Measurements from ENCODE around the gene HAUS8. TPM values are rescaled to one million over a fixed set of nuclear protein-coding genes. Genes with fewer than 3 reads are reported as not detected.
A peak's percentile ranks its signal among the peaks of the same experiment; 100 is the strongest.

Gene HAUS8
- total and polyA plus RNA-seq, 2 of the 13 experiments (the other 11 are each of a cell fraction or from before 2014, with no cell fraction given), result 7.8 to 17.5 TPM

DNA sequence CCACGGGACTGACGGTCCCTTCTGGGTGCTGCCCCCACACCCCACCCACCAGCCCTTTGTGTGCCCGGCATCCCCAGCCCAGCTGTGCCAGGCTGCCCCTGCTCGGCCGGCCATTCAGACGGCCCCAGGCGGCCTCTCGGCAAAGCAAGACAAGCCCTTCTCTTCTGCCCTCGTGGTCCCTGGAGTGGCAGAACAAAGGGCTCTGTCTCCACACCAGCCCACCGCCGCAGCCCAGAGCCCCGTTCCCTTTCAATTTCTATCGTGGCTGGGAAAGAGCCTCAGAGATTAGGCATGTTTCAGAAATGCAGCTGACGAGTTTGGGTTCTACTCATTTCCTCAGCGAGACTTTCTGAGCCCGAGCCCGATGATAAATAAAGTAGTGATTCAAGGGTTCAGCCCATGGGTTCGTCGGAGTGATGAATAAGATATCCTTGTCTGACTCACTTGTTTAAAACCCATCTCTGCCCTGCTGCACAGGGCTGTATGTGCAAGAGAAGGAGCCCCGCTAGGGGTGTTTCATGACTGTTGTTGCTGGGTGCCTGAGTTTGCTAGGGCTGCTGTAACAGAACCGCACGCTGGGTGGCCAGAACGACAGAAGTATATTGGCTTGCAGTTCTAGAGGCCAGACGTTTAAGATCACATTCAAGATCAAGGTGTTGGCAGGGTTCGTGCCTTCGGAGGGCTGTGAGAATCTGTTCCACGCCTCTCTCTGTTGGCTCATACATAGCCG lies 4.6 kb upstream of the HAUS8 start (continued):
- TF ChIP-seq NFYB (CRISPR knock-in tag; IDR thresholded peaks at IDR 0.05) (no peak), NKX3-1 (CRISPR knock-in tag; IDR thresholded peaks at IDR 0.05) (no peak), SP4 (CRISPR knock-in tag; IDR thresholded peaks at IDR 0.05) (peak; percentile 34; the same call in 1 of the 2 replicates), ESRRA (CRISPR knock-in tag; IDR thresholded peaks at IDR 0.05; ENCODE audit: low read depth) (no peak), ZNF232 (CRISPR knock-in tag; IDR thresholded peaks at IDR 0.05; ENCODE audit: borderline replicate concordance) (no peak), YY1 (IDR thresholded peaks at IDR 0.05; ENCODE audit: insufficient read depth, insufficient replicate concordance, low read depth, low read length) (peak; percentile 13), ZNF430 (CRISPR knock-in tag; IDR thresholded peaks at IDR 0.05) (peak; percentile 55; the same call in 1 of the 2 replicates), ZSCAN29 (CRISPR knock-in tag; conservative IDR thresholded peaks at IDR 0.05) (no peak), EED (CRISPR knock-in tag; IDR thresholded peaks at IDR 0.05) (no peak), HNRNPL (IDR thresholded peaks at IDR 0.05; ENCODE audit: low read depth, low read length) (peak; percentile 91), PRPF4 (IDR thresholded peaks at IDR 0.05; ENCODE audit: low read depth, low read length, poor library complexity, severe bottlenecking) (no peak), U2AF1 (optimal IDR thresholded peaks at IDR 0.05; ENCODE audit: low read depth, low read length) (no peak), POGZ (CRISPR knock-in tag; IDR thresholded peaks at IDR 0.05) (peak; percentile 25; the same call in 1 of the 2 replicates), MAFF (IDR thresholded peaks at IDR 0.05; ENCODE audit: low read depth, low read length) (no peak), HCFC1 (IDR thresholded peaks at IDR 0.05; ENCODE audit: low read depth, low read length) (no peak), ZNF766 (CRISPR knock-in tag; IDR thresholded peaks at IDR 0.05; ENCODE audit: borderline replicate concordance) (0 out of 2 replicates have a peak, but pooled peaks have one; percentile 6), HNF4G (IDR thresholded peaks at IDR 0.05; ENCODE audit: borderline replicate concordance, low read depth, low read length) (no peak), HNF4G (CRISPR knock-in tag; IDR thresholded peaks at IDR 0.05; ENCODE audit: borderline replicate concordance, low read depth) (no peak), RXRB (CRISPR knock-in tag; IDR thresholded peaks at IDR 0.05; ENCODE audit: borderline replicate concordance) (peak; percentile 46; the same call in 1 of the 2 replicates), ZNF562 (CRISPR knock-in tag; IDR thresholded peaks at IDR 0.05; ENCODE audit: borderline replicate concordance) (no peak)
- TF ChIP-seq, protein P1, sequence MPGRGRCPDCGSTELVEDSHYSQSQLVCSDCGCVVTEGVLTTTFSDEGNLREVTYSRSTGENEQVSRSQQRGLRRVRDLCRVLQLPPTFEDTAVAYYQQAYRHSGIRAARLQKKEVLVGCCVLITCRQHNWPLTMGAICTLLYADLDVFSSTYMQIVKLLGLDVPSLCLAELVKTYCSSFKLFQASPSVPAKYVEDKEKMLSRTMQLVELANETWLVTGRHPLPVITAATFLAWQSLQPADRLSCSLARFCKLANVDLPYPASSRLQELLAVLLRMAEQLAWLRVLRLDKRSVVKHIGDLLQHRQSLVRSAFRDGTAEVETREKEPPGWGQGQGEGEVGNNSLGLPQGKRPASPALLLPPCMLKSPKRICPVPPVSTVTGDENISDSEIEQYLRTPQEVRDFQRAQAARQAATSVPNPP (CRISPR knock-in tag; IDR thresholded peaks at IDR 0.05), result no peak

Measured in HepG2 (cell line).